Ishikawa (cell line): ENCODE measurements around the gene C17orf114.

ENCODE experiments used
- CEBPB ChIP-seq: IDR thresholded peaks from 2 replicates; pipeline ENCODE4 v1.6.1; 2012
- CREB1 ChIP-seq: IDR thresholded peaks from 2 replicates; pipeline ENCODE4 v1.6.1; 2012; ENCODE audit warnings: low read depth
- EGR1 ChIP-seq: IDR thresholded peaks from 2 replicates; pipeline ENCODE4 v1.6.1; 2012
- EP300 ChIP-seq: IDR thresholded peaks from 2 replicates; pipeline ENCODE4 v1.6.1; 2012; ENCODE audit warnings: borderline replicate concordance
- FOXM1 ChIP-seq: IDR thresholded peaks from 2 replicates; pipeline ENCODE4 v1.6.1; 2012; ENCODE audit warnings: low read depth, borderline replicate concordance
- MAX ChIP-seq: IDR thresholded peaks from 2 replicates; pipeline ENCODE4 v1.6.1; 2012
- NFIC ChIP-seq: IDR thresholded peaks from 2 replicates; pipeline ENCODE4 v1.6.1; 2012
- RAD21 ChIP-seq: IDR thresholded peaks from 2 replicates; pipeline ENCODE4 v1.6.1; 2012; ENCODE audit warnings: low read depth
- REST ChIP-seq: IDR thresholded peaks from 2 replicates; pipeline ENCODE4 v1.6.1; 2012; ENCODE audit warnings: low read depth, mild to moderate bottlenecking
- TCF12 ChIP-seq: IDR thresholded peaks from 2 replicates; pipeline ENCODE4 v1.6.1; 2012; ENCODE audit warnings: low read depth
- TEAD4 ChIP-seq: IDR thresholded peaks from 2 replicates; pipeline ENCODE4 v1.6.1; 2012
- YY1 ChIP-seq: IDR thresholded peaks from 2 replicates; pipeline ENCODE4 v1.6.1; 2012; ENCODE audit warnings: low read depth

GRCh38 chr17:4845118-4845517 is 43.0 kb upstream of the C17orf114 start:
- no peak for TF ChIP-seq RAD21
- no peak for TF ChIP-seq EGR1
- no peak for TF ChIP-seq MAX
- no peak for TF ChIP-seq EP300
- TF ChIP-seq REST = no peak
- TF ChIP-seq NFIC = no peak
- TF ChIP-seq TEAD4 = no peak
- TF ChIP-seq CREB1 = no peak
- no peak for TF ChIP-seq YY1
- TF ChIP-seq TCF12 = no peak
- no peak for TF ChIP-seq FOXM1
- no peak for TF ChIP-seq CEBPB
